SK-N-SH treated with all-trans-retinoic acid at 6 μM for 48 hours (cell line): ENCODE data around the gene ZNF264.

ENCODE experiments used
- BACH2 ChIP-seq: fragments of 250-450 bp; sonication (Bioruptor Pico); IDR thresholded peaks from 2 replicates; pipeline ENCODE4 v1.9.0; 2021; ENCODE audit warnings: mild to moderate bottlenecking, borderline replicate concordance
- CSDC2 ChIP-seq: fragments of 250-450 bp; sonication (Bioruptor Pico); IDR thresholded peaks from 2 replicates; pipeline ENCODE4 v1.5.0; 2020; ENCODE audit warnings: mild to moderate bottlenecking, moderate library complexity
- ESRRG ChIP-seq: fragments of 250-450 bp; sonication (Bioruptor Pico); IDR thresholded peaks from 2 replicates; pipeline ENCODE4 v1.6.1; 2021; ENCODE audit warnings: mild to moderate bottlenecking
- ISL1 ChIP-seq: fragments of 250-450 bp; sonication (Bioruptor Pico); IDR thresholded peaks from 2 replicates; pipeline ENCODE4 v2.1.2; 2022; ENCODE audit warnings: mild to moderate bottlenecking, moderate library complexity
- PATZ1 ChIP-seq: fragments of 250-450 bp; sonication (Bioruptor Pico); IDR thresholded peaks from 2 replicates; pipeline ENCODE4 v1.8.0; 2020; ENCODE audit warnings: mild to moderate bottlenecking, moderate library complexity, borderline replicate concordance
- PPARA ChIP-seq: fragments of 250-450 bp; sonication (Bioruptor Pico); IDR thresholded peaks from 2 replicates; pipeline ENCODE4 v1.5.0; 2020; ENCODE audit warnings: mild to moderate bottlenecking, borderline replicate concordance
- RARB ChIP-seq: fragments of 250-450 bp; sonication (Bioruptor Pico); IDR thresholded peaks from 2 replicates; pipeline ENCODE4 v1.8.0; 2021; ENCODE audit warnings: mild to moderate bottlenecking, moderate library complexity
- SNAI2 ChIP-seq: fragments of 250-450 bp; sonication (Bioruptor Pico); IDR thresholded peaks from 2 replicates; pipeline ENCODE4 v1.5.0; 2020; ENCODE audit warnings: mild to moderate bottlenecking, moderate library complexity
- ZFP3 ChIP-seq: fragments of 250-450 bp; sonication (Bioruptor Pico); IDR thresholded peaks from 2 replicates; pipeline ENCODE4 v1.5.0; 2020; ENCODE audit warnings: mild to moderate bottlenecking, moderate library complexity
- ZNF565 ChIP-seq: fragments of 450-650 bp; formaldehyde crosslinking; conservative IDR thresholded peaks from 2 replicates; pipeline ENCODE4 v1.5.0; 2020; ENCODE audit warnings: low read depth, mild to moderate bottlenecking, moderate library complexity

GRCh38 chr19:57171551-57172081, 19.7 kb upstream of the ZNF264 start:
- TF ChIP-seq PPARA (no peak), SNAI2 (no peak), PATZ1 (CRISPR knock-in tag) (no peak), ZFP3 (no peak), ISL1 (no peak), BACH2 (no peak), ESRRG (CRISPR knock-in tag) (no peak), CSDC2 (no peak), RARB (CRISPR knock-in tag) (no peak), ZNF565 (no peak)
